ENCODE data around the gene SETBP1. TPM values are rescaled to one million over a fixed set of nuclear protein-coding genes. Genes with fewer than 3 reads are reported as not detected.

Gene SETBP1
- total RNA-seq, 4 donors from 2014 or later, result 15.6 to 27.3 (median 19.1) TPM

GRCh38 chr18:44686156-44686555 lies 5.5 kb downstream of the SETBP1 start:
- TF ChIP-seq, protein P1, sequence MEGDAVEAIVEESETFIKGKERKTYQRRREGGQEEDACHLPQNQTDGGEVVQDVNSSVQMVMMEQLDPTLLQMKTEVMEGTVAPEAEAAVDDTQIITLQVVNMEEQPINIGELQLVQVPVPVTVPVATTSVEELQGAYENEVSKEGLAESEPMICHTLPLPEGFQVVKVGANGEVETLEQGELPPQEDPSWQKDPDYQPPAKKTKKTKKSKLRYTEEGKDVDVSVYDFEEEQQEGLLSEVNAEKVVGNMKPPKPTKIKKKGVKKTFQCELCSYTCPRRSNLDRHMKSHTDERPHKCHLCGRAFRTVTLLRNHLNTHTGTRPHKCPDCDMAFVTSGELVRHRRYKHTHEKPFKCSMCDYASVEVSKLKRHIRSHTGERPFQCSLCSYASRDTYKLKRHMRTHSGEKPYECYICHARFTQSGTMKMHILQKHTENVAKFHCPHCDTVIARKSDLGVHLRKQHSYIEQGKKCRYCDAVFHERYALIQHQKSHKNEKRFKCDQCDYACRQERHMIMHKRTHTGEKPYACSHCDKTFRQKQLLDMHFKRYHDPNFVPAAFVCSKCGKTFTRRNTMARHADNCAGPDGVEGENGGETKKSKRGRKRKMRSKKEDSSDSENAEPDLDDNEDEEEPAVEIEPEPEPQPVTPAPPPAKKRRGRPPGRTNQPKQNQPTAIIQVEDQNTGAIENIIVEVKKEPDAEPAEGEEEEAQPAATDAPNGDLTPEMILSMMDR (IDR thresholded peaks at IDR 0.05; ENCODE audit: low read depth), result no peak

DNA sequence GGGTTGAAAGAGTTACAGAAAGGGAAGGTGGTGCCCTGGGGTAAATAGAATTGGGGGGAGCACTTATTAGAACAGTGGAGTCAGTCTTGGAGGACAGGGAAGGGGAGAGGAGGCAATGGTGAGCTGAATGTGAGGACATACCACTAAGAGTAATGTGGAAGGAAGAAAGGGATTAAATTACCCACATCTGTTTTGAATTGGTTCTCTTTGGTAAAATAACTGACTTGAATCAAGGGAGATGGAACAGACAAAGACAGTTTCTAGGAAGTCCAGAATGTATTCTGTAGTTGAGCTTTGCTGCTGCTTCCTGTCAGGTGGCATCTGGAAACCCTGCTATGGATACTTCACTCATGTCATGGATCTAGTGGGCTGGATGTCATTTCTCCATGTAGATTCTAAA lies 6.7 kb downstream of the SETBP1 start:
- TF ChIP-seq, protein P1 (IDR thresholded peaks at IDR 0.05; ENCODE audit: low read depth), result no peak

DNA sequence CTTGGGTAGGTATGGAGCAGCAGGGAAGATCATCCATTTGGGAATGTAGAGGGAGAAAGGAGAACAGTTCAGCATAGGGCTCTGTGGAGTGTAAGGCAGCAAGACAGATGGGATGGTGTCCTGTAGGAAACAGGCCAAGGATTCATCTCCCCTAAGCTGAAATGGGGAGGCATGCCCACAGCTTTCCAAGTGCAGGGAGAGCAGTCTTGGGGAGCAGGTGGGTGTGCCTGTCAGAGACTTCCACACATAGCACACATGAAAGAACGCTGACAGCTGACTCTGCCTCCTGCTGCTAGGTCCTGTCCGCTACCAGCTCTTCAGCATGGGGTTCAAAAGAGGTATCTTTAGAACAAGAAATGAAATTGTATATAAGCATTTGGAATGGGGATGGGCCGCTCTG lies 9.0 kb downstream of the SETBP1 start:
- TF ChIP-seq, protein P1 (IDR thresholded peaks at IDR 0.05; ENCODE audit: low read depth), result no peak

- TF ChIP-seq, protein P1 (IDR thresholded peaks at IDR 0.05; ENCODE audit: low read depth), result no peak
Measured at GRCh38 chr18:44691148-44691925, 10.6 kb downstream of the SETBP1 start.

- TF ChIP-seq, protein P1 (IDR thresholded peaks at IDR 0.05; ENCODE audit: low read depth), result no peak
Measured at GRCh38 chr18:44693030-44693784, 12.5 kb downstream of the SETBP1 start.

GRCh38 chr18:44695503-44695902 lies 14.8 kb downstream of the SETBP1 start:
- TF ChIP-seq, protein P1 (IDR thresholded peaks at IDR 0.05; ENCODE audit: low read depth), result no peak

- TF ChIP-seq, protein P1 (IDR thresholded peaks at IDR 0.05; ENCODE audit: low read depth), result no peak
Measured at GRCh38 chr18:44696892-44697291, 16.2 kb downstream of the SETBP1 start.
